H1 (cell line): ENCODE measurements around the gene C1GALT1. TPM values are rescaled to one million over a fixed set of nuclear protein-coding genes. Genes with fewer than 3 reads are reported as not detected.

Source experiments
- CTCF ChIA-PET: fragments of 300-600 bp; sonication (Branson Sonifier 250); formaldehyde crosslinking; loops from one replicate; lab custom pipeline; 2021; ENCODE audit not compliant: partially characterized antibody; lab: Charles Lee
- POLR2A ChIA-PET: fragments of 300-600 bp; sonication (Branson Sonifier 250); formaldehyde crosslinking; loops from one replicate; lab custom pipeline; 2021; ENCODE audit warnings: inconsistent platforms; ENCODE audit not compliant: partially characterized antibody; lab: Charles Lee
- DNase-seq, 2 experiments: peaks; one replicate each; pipeline versions ENCODE4 v3.0.0 to v3.0.0-alpha.2; 2010 to 2022; ENCODE audit warnings: low spot score in 2 of 2, low read depth in 1 of 2, mixed read lengths in 1 of 2
- FAIRE-seq: peaks from 2 replicates; lab custom pipeline; 2011; peaks lifted over from hg19 to GRCh38; lab: Jason Lieb, UNC
- H2AFZ ChIP-seq: 2 replicates; pipeline ENCODE4 v1.8.1; 2012; ENCODE audit warnings: low read length, inconsistent platforms
- H2AK5ac ChIP-seq: 2 replicates; pipeline ENCODE4 v1.6.1; 2013; ENCODE audit warnings: low read depth, low read length
- H2BK120ac ChIP-seq: replicated peaks from 2 replicates; pipeline ENCODE3; 2013; ENCODE audit warnings: low read depth, low read length, inconsistent platforms
- H2BK12ac ChIP-seq: 2 replicates; pipeline ENCODE4 v1.6.1; 2013; ENCODE audit warnings: low read depth, low read length
- H2BK15ac ChIP-seq: 2 replicates; pipeline ENCODE4 v1.6.1; 2013; ENCODE audit warnings: low read length
- H2BK20ac ChIP-seq: 2 replicates; pipeline ENCODE4 v1.6.1; 2013; ENCODE audit warnings: low read length
- H2BK5ac ChIP-seq: 2 replicates; pipeline ENCODE4 v1.6.1; 2013; ENCODE audit warnings: low read depth, low read length
- H3K14ac ChIP-seq: 2 replicates; pipeline ENCODE4 v1.6.1; 2013; ENCODE audit warnings: inconsistent platforms; ENCODE audit not compliant: insufficient read length
- H3K18ac ChIP-seq: 2 replicates; pipeline ENCODE4 v1.6.1; 2013; ENCODE audit warnings: low read length; ENCODE audit errors: extremely low read depth
- H3K23ac ChIP-seq: 2 replicates; pipeline ENCODE4 v1.6.1; 2013; ENCODE audit warnings: inconsistent platforms; ENCODE audit not compliant: insufficient read length
- H3K23me2 ChIP-seq: 2 replicates; pipeline ENCODE4 v1.6.1; 2013; ENCODE audit warnings: low read depth, low read length
- H3K27ac ChIP-seq: 2 replicates; pipeline ENCODE4 v1.6.1; 2011; ENCODE audit warnings: low read depth, low read length, inconsistent platforms
- H3K27me3 ChIP-seq, 4 experiments: replicated peaks in 1 of 4; 1 replicate in 1 of 4; 2 replicates in 3 of 4; pipeline versions ENCODE4 v1.6.1 to v1.8.1; 2011 to 2013; ENCODE audit warnings: low read length in 3 of 4, mild to moderate bottlenecking in 3 of 4, inconsistent platforms in 2 of 4, mixed read lengths in 2 of 4, moderate library complexity in 1 of 4; ENCODE audit not compliant: control insufficient read depth in 3 of 4, insufficient read depth in 3 of 4; ENCODE audit errors: extremely low read depth in 1 of 4
- H3K36me3 ChIP-seq, 4 experiments: 2 replicates each; pipeline versions ENCODE4 v1.6.1 to v1.8.1; 2011 to 2013; ENCODE audit warnings: mild to moderate bottlenecking in 4 of 4, low read length in 3 of 4, moderate library complexity in 2 of 4, control low read depth in 1 of 4, inconsistent platforms in 1 of 4; ENCODE audit not compliant: insufficient read depth in 4 of 4, control insufficient read depth in 2 of 4
- H3K4ac ChIP-seq: replicated peaks from 2 replicates; pipeline ENCODE3; 2013; ENCODE audit warnings: low read length, low read depth, mixed read lengths, inconsistent platforms; ENCODE audit not compliant: insufficient read length
- H3K4me1 ChIP-seq, 4 experiments: replicated peaks in 1 of 4; 1 replicate in 1 of 4; 2 replicates in 3 of 4; pipeline versions ENCODE4 v1.6.1 to v1.8.1; 2011 to 2013; ENCODE audit warnings: low read length in 3 of 4, inconsistent platforms in 2 of 4, mixed read lengths in 1 of 4; ENCODE audit not compliant: insufficient read depth in 4 of 4, control insufficient read depth in 3 of 4
- H3K4me2 ChIP-seq, 2 experiments: 2 replicates each; pipeline versions ENCODE4 v1.6.1 to v1.8.1; 2011 to 2013; ENCODE audit warnings: low read depth in 2 of 2, low read length in 2 of 2, control low read depth in 1 of 2, inconsistent platforms in 1 of 2, mild to moderate bottlenecking in 1 of 2; ENCODE audit not compliant: insufficient read depth in 1 of 2
- H3K4me3 ChIP-seq, 4 experiments: fragments of 200-600, 300-600 bp in 1 of 4; sonication (generic), shearing (Covaris generic), sonication (Bioruptor Twin) in 1 of 4; 2 replicates each; pipeline versions ENCODE4 v1.5.1 to v1.8.1; 2011 to 2016; ENCODE audit warnings: low read length in 4 of 4, low read depth in 3 of 4, control low read depth in 2 of 4, inconsistent platforms in 2 of 4, mild to moderate bottlenecking in 2 of 4, mixed read lengths in 1 of 4, moderate library complexity in 1 of 4; ENCODE audit not compliant: insufficient read depth in 2 of 4; ENCODE audit errors: extremely low read depth in 1 of 4
- H3K56ac ChIP-seq: replicated peaks from 2 replicates; pipeline ENCODE3; 2013; ENCODE audit warnings: low read depth, mild to moderate bottlenecking, mixed read lengths, low read length, inconsistent platforms; ENCODE audit not compliant: insufficient read length
- H3K79me1 ChIP-seq: 2 replicates; pipeline ENCODE4 v1.6.1; 2013; ENCODE audit warnings: low read depth, low read length, control low read depth
- H3K79me2 ChIP-seq, 2 experiments: 2 replicates each; pipeline versions ENCODE4 v1.6.1 to v1.8.1; 2012 to 2013; ENCODE audit warnings: low read length in 2 of 2, mild to moderate bottlenecking in 2 of 2, inconsistent platforms in 1 of 2; ENCODE audit not compliant: insufficient read depth in 2 of 2, control insufficient read depth in 1 of 2
- H3K9ac ChIP-seq, 4 experiments: replicated peaks in 1 of 4; 1 replicate in 1 of 4; 2 replicates in 3 of 4; pipeline versions ENCODE4 v1.6.1 to v1.8.1; 2011 to 2013; ENCODE audit warnings: low read depth in 3 of 4, low read length in 3 of 4, control low read depth in 2 of 4, mild to moderate bottlenecking in 2 of 4, moderate library complexity in 2 of 4, inconsistent platforms in 1 of 4; ENCODE audit errors: extremely low read depth in 1 of 4
- H3K9me3 ChIP-seq, 2 experiments: 2 replicates each; pipeline versions ENCODE4 v1.6.1 to v1.8.1; 2012 to 2013; ENCODE audit warnings: mild to moderate bottlenecking in 2 of 2, moderate library complexity in 2 of 2, control low read depth in 1 of 2, inconsistent platforms in 1 of 2, low read depth in 1 of 2, low read length in 1 of 2, mixed read lengths in 1 of 2; ENCODE audit not compliant: insufficient read depth in 2 of 2
- H4K20me1 ChIP-seq, 2 experiments: replicated peaks in 1 of 2; 2 replicates each; pipeline versions ENCODE3 to v1.8.1; 2011 to 2013; ENCODE audit warnings: inconsistent platforms in 2 of 2, low read length in 2 of 2, mild to moderate bottlenecking in 1 of 2; ENCODE audit not compliant: insufficient read depth in 2 of 2, control insufficient read depth in 1 of 2
- H4K5ac ChIP-seq: 2 replicates; pipeline ENCODE4 v1.6.1; 2013; ENCODE audit warnings: low read length, low read depth, mixed read lengths, inconsistent platforms; ENCODE audit not compliant: insufficient read length
- H4K8ac ChIP-seq: 2 replicates; pipeline ENCODE4 v1.8.0; 2013; ENCODE audit warnings: mild to moderate bottlenecking, moderate library complexity, low read length, inconsistent platforms; ENCODE audit not compliant: insufficient read depth; ENCODE audit errors: extremely low read depth
- H4K91ac ChIP-seq: replicated peaks from 2 replicates; pipeline ENCODE3; 2013; ENCODE audit warnings: low read length, mixed read lengths, inconsistent platforms; ENCODE audit not compliant: insufficient read length
- NANOG ChIP-seq: IDR thresholded peaks from 2 replicates; pipeline ENCODE4 v1.6.1; 2011; ENCODE audit warnings: low read length, low read depth, mild to moderate bottlenecking, inconsistent platforms; ENCODE audit not compliant: insufficient read depth, poor library complexity, severe bottlenecking
- ZNF274 ChIP-seq: IDR thresholded peaks from 2 replicates; pipeline ENCODE4 v1.7.0; 2012; ENCODE audit warnings: low read length, borderline replicate concordance; ENCODE audit errors: extremely low read depth
- WGBS, 2 experiments: shearing (Covaris generic) in 1 of 2; methylation state at CpG; one replicate each; pipeline versions ENCODE4 v1.1.6 to v1.1.7; 2013 to 2015; ENCODE audit warnings: low lambda C conversion rate in 2 of 2, mixed read lengths in 2 of 2, inconsistent platforms in 1 of 2, low coverage in 1 of 2, missing lambda C conversion rate in 1 of 2; ENCODE audit not compliant: insufficient replicate concordance in 2 of 2, insufficient coverage in 1 of 2, insufficient read length in 1 of 2; ENCODE audit errors: extremely low coverage in 1 of 2, missing lambda C conversion rate in 1 of 2; 5-methylcytosine and 5-hydroxymethylcytosine counted together
- polyA plus RNA-seq, 7 experiments: library from polyadenylated mRNA; depleted of rRNA in 3 of 7; stranded (reverse) in 5 of 7; unstranded in 2 of 7; fragments of >200 nt in 5 of 7; fragments of 200-250 nt in 2 of 7; gene quantifications; 1 replicate in 5 of 7; 2 replicates in 1 of 7; 4 replicates in 1 of 7; pipeline versions ENCODE4 v1.2.1 to v1.2.3, GENCODE V29; 2011 to 2013; ENCODE audit warnings: missing spikeins in 2 of 7, mixed read lengths in 2 of 7
- total RNA-seq: library from RNA; stranded (reverse); fragmentation: NEBNext Ultra II Directional; extraction: Animal tissue kit (Norgen Biotek cat#: 25700); gene quantifications from 2 replicates; pipeline ENCODE4 v1.2.1, GENCODE V29; 2021

The C1GALT1 gene
- total and polyA plus RNA-seq, 2 of the 8 experiments (the other 6 are each of a cell fraction or from before 2014, with no cell fraction given): 18.7 to 94.2 TPM

DNA sequence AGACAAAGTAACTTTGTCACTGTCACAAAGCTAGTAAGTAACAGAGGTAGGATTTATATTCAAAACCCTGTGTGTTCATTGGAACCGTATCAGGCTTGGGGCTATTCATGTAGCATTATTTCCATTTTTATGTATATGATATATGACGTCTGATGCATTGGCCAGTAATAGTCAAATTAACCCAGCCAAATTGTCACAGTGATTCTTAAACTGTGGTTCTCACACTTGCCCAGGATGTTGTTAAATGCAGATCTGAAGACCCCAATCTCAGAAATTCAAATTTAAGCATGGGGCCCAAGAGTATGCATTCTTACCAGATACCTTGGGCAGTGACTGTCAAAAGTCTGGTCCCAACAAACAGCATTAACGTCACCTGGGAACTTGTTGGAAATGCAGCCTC, 63.9 kb downstream of the C1GALT1 start:
- POLR2A ChIA-PET: no interaction called here
- Histone ChIP-seq H3K9me3 (no peaks in the 10 kb centered on the region), H3K79me1 (no peaks in the 10 kb centered on the region), H3K23ac (no peak overlapping the region), H3K79me2 (peaks cover 0 to 43% of the 10 kb centered on the region in 2 experiments; a peak in 2 of 4 replicates), H2AK5ac (no peak overlapping the region), H3K4ac (no peak overlapping the region), H3K4me2 (no peak overlapping the region), H3K23me2 (no peaks in the 10 kb centered on the region), H2AFZ (no peak overlapping the region), H3K14ac (no peak overlapping the region), H3K27me3 (no peaks in the 10 kb centered on the region), H2BK5ac (no peak overlapping the region), H3K9ac (no peak overlapping the region), H4K8ac (no peak overlapping the region), H3K36me3 (peaks cover 0 to 28% (median 2%) of the 10 kb centered on the region in 4 experiments; a peak in 2 of 8 replicates), H3K56ac (no peak overlapping the region), H3K27ac (no peak overlapping the region), H3K18ac (no peak overlapping the region), H2BK15ac (no peak overlapping the region), H2BK12ac (no peak overlapping the region), H2BK20ac (no peak overlapping the region), H4K5ac (no peak overlapping the region), H4K20me1 (peaks cover 0 to 1% of the 10 kb centered on the region in 2 experiments), H2BK120ac (no peak overlapping the region), H3K4me3 (no peak overlapping the region), H3K4me1 (peaks cover 0 to 3% (median 0%) of the 10 kb centered on the region in 4 experiments; a peak in 2 of 7 replicates), H4K91ac (no peak overlapping the region)
- CTCF ChIA-PET: no interaction called here
- DNase-seq: no peak
- no peak for FAIRE-seq
- WGBS, 2 experiments: 85% methylated on average over 3 of the region's 3 CpGs; no CpG with 5 or more reads in 1 of the 2 experiments
- TF ChIP-seq NANOG (no peak), ZNF274 (no peak)
